ENCODE measurements around the gene FOXRED2.

- TF ChIP-seq, protein P1, sequence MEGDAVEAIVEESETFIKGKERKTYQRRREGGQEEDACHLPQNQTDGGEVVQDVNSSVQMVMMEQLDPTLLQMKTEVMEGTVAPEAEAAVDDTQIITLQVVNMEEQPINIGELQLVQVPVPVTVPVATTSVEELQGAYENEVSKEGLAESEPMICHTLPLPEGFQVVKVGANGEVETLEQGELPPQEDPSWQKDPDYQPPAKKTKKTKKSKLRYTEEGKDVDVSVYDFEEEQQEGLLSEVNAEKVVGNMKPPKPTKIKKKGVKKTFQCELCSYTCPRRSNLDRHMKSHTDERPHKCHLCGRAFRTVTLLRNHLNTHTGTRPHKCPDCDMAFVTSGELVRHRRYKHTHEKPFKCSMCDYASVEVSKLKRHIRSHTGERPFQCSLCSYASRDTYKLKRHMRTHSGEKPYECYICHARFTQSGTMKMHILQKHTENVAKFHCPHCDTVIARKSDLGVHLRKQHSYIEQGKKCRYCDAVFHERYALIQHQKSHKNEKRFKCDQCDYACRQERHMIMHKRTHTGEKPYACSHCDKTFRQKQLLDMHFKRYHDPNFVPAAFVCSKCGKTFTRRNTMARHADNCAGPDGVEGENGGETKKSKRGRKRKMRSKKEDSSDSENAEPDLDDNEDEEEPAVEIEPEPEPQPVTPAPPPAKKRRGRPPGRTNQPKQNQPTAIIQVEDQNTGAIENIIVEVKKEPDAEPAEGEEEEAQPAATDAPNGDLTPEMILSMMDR (IDR thresholded peaks at IDR 0.05), result no peak
- TF ChIP-seq POLR2A (IDR thresholded peaks at IDR 0.05), result no peak
These were observed 14.7 kb downstream of the FOXRED2 start for GRCh38 chr22:36492109-36492508.

Data from Peyer's patch (tissue), 4 donors.